Measurements from ENCODE around the gene IZUMO4.
"Not testable (repeated sequence)": the region's sequence is repeated elsewhere in the genome, so short reads cannot be mapped to it uniquely, and the experiment has no call there.

DNA sequence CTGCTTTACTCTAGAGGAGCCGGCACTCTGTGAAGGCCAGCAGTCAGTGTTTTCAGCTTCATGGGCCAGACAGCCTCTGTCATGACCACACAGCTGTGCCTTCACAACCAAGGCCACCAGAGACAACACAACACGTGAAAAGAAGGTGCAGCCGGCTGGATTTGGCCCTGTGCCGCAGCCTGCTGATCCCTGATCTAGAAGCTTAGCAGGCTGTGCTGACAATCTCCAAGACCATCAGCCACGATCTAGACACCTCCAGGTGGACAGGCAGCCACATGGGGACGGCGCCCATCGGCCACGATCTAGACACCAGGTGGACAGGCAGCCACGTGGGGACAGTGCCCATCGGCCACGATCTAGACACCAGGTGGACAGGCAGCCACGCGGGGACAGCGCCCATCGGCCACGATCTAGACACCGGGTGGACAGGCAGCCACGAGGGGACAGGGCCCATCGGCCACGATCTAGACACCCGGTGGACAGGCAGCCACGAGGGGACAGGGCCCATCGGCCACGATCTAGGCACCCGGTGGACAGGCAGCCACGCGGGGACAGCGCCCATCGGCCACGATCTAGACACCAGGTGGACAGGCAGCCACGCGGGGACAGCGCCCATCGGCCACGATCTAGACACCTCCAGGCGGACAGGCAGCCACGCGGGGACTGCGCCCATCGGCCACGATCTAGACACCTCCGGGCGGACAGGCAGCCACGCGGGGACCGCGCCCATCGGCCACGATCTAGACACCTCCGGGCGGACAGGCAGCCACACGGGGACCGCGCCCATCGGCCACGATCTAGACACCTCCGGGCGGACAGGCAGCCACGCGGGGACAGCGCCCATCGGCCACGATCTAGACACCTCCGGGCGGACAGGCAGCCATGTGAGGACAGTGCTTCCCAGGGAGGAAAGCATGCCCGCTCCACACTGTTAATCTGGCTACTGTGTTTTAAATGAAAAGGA lies 34.6 kb downstream of the IZUMO4 start:
- TF ChIP-seq, protein P1, sequence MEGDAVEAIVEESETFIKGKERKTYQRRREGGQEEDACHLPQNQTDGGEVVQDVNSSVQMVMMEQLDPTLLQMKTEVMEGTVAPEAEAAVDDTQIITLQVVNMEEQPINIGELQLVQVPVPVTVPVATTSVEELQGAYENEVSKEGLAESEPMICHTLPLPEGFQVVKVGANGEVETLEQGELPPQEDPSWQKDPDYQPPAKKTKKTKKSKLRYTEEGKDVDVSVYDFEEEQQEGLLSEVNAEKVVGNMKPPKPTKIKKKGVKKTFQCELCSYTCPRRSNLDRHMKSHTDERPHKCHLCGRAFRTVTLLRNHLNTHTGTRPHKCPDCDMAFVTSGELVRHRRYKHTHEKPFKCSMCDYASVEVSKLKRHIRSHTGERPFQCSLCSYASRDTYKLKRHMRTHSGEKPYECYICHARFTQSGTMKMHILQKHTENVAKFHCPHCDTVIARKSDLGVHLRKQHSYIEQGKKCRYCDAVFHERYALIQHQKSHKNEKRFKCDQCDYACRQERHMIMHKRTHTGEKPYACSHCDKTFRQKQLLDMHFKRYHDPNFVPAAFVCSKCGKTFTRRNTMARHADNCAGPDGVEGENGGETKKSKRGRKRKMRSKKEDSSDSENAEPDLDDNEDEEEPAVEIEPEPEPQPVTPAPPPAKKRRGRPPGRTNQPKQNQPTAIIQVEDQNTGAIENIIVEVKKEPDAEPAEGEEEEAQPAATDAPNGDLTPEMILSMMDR (IDR thresholded peaks at IDR 0.05), result not testable (repeated sequence)
- TF ChIP-seq POLR2A (IDR thresholded peaks at IDR 0.05), result not testable (repeated sequence)
